Measurements from ENCODE around the gene DNER. TPM values are rescaled to one million over a fixed set of nuclear protein-coding genes. Genes with fewer than 3 reads are reported as not detected.

DNER gene
- polyA plus RNA-seq, 1 of the 3 experiments (the other 2 are of a cell fraction) = 1.4 TPM

- H2AFZ ChIP-seq (ENCODE audit: low read depth) = no peak overlapping the region
- no peak overlapping the region for H3K4me3 ChIP-seq (ENCODE audit: low read depth in 2 of 2, low read length in 1 of 2)
- H3K4me1 ChIP-seq (ENCODE audit: control insufficient read depth in 1 of 2, insufficient read depth in 2 of 2, low read depth in 1 of 2, low read length in 1 of 2) = no peaks in the 10 kb centered on the region
- DNase-seq = no peak
- no peak overlapping the region for H3K27ac ChIP-seq (ENCODE audit: low read depth in 2 of 2, low read length in 1 of 2)
- no peaks in the 10 kb centered on the region for H3K79me2 ChIP-seq (ENCODE audit: insufficient read depth)
- H3K27me3 ChIP-seq (ENCODE audit: insufficient read depth) = no peaks in the 10 kb centered on the region
- no peak overlapping the region for H3K9ac ChIP-seq
- H4K20me1 ChIP-seq (ENCODE audit: insufficient read depth) = no peaks in the 10 kb centered on the region
- no peaks in the 10 kb centered on the region for H3K36me3 ChIP-seq (replicated peaks in 1 of 2; ENCODE audit: control insufficient read depth in 1 of 2, insufficient read depth in 2 of 2, low read length in 1 of 2)
- no peak for TF ChIP-seq MXI1 (IDR thresholded peaks at IDR 0.05; ENCODE audit: low read depth, low read length)
- TF ChIP-seq RFX5 (IDR thresholded peaks at IDR 0.05; ENCODE audit: low read length) = no peak
- TF ChIP-seq PBX3 (IDR thresholded peaks at IDR 0.05) = no peak
- TF ChIP-seq CTCF (IDR thresholded peaks at IDR 0.05) = no peak
- H3K4me2 ChIP-seq = no peak overlapping the region
- no peaks in the 10 kb centered on the region for H3K9me2 ChIP-seq
- POLR2A ChIA-PET = no interaction called here
- no peaks in the 10 kb centered on the region for H3F3A ChIP-seq (replicated peaks; ENCODE audit: insufficient read depth)
- CTCF ChIA-PET = interaction anchor here (1.0 kb wide), 1 partner anchor 10 kb away, joined by 3 read pairs; no protein-coding TSS in a partner anchor
- no peaks in the 10 kb centered on the region for H3K9me3 ChIP-seq
- WGBS (ENCODE audit: low lambda C conversion rate) = 23% methylated on average over 2 of the region's 2 CpGs
Observed at GRCh38 chr2:229531594-229531993, 182.8 kb downstream of the DNER start.

GRCh38 chr2:229530434-229530833, 183.9 kb downstream of the DNER start:
- Histone ChIP-seq H3K27me3 (ENCODE audit: insufficient read depth) (no peaks in the 10 kb centered on the region), H3K9me2 (no peaks in the 10 kb centered on the region), H3K4me2 (no peak overlapping the region), H3F3A (replicated peaks; ENCODE audit: insufficient read depth) (no peaks in the 10 kb centered on the region), H4K20me1 (ENCODE audit: insufficient read depth) (no peaks in the 10 kb centered on the region), H3K4me1 (ENCODE audit: control insufficient read depth in 1 of 2, insufficient read depth in 2 of 2, low read depth in 1 of 2, low read length in 1 of 2) (no peaks in the 10 kb centered on the region), H3K27ac (ENCODE audit: low read depth in 2 of 2, low read length in 1 of 2) (no peak overlapping the region), H3K79me2 (ENCODE audit: insufficient read depth) (no peaks in the 10 kb centered on the region), H3K9me3 (no peaks in the 10 kb centered on the region), H3K36me3 (replicated peaks in 1 of 2; ENCODE audit: control insufficient read depth in 1 of 2, insufficient read depth in 2 of 2, low read length in 1 of 2) (no peaks in the 10 kb centered on the region), H2AFZ (ENCODE audit: low read depth) (no peak overlapping the region), H3K9ac (no peak overlapping the region), H3K4me3 (ENCODE audit: low read depth in 2 of 2, low read length in 1 of 2) (no peak overlapping the region)
- DNase-seq = no peak
- ChIA-PET CTCF (no interaction called here), POLR2A (no interaction called here)
- WGBS (ENCODE audit: low lambda C conversion rate) = 46% methylated on average over 6 of the region's 6 CpGs
- no peak for TF ChIP-seq MEF2A (IDR thresholded peaks at IDR 0.05; ENCODE audit: borderline replicate concordance, low read depth)
- TF ChIP-seq, protein P1, sequence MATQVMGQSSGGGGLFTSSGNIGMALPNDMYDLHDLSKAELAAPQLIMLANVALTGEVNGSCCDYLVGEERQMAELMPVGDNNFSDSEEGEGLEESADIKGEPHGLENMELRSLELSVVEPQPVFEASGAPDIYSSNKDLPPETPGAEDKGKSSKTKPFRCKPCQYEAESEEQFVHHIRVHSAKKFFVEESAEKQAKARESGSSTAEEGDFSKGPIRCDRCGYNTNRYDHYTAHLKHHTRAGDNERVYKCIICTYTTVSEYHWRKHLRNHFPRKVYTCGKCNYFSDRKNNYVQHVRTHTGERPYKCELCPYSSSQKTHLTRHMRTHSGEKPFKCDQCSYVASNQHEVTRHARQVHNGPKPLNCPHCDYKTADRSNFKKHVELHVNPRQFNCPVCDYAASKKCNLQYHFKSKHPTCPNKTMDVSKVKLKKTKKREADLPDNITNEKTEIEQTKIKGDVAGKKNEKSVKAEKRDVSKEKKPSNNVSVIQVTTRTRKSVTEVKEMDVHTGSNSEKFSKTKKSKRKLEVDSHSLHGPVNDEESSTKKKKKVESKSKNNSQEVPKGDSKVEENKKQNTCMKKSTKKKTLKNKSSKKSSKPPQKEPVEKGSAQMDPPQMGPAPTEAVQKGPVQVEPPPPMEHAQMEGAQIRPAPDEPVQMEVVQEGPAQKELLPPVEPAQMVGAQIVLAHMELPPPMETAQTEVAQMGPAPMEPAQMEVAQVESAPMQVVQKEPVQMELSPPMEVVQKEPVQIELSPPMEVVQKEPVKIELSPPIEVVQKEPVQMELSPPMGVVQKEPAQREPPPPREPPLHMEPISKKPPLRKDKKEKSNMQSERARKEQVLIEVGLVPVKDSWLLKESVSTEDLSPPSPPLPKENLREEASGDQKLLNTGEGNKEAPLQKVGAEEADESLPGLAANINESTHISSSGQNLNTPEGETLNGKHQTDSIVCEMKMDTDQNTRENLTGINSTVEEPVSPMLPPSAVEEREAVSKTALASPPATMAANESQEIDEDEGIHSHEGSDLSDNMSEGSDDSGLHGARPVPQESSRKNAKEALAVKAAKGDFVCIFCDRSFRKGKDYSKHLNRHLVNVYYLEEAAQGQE (IDR thresholded peaks at IDR 0.05; ENCODE audit: low read depth, low read length) = no peak
- no peak for TF ChIP-seq CHD2 (IDR thresholded peaks at IDR 0.05; ENCODE audit: low read length, partially characterized antibody)
- no peak for TF ChIP-seq TCF12 (IDR thresholded peaks at IDR 0.05)
- no peak for TF ChIP-seq NFIC (IDR thresholded peaks at IDR 0.05; ENCODE audit: borderline replicate concordance)
- TF ChIP-seq JUND (IDR thresholded peaks at IDR 0.05) = no peak
- TF ChIP-seq MAX (IDR thresholded peaks at IDR 0.05; ENCODE audit: low read depth) = no peak
- TF ChIP-seq RFX5 (IDR thresholded peaks at IDR 0.05; ENCODE audit: low read length) = no peak
